Gastroesophageal sphincter (tissue), 3 donors: Measurements from ENCODE around the gene UTP25.
A peak's percentile ranks its signal among the peaks of the same experiment; 100 is the strongest.

ENCODE experiments used
- EP300 ChIP-seq: sonication (generic); formaldehyde crosslinking; IDR thresholded peaks from one replicate; pipeline ENCODE4 v1.6.1; 2017; ENCODE audit warnings: antibody characterized with exemption, mild to moderate bottlenecking
- POLR2A ChIP-seq, 2 donors: fragments of 450-650 bp; IDR thresholded peaks; one replicate each; pipeline ENCODE4 v1.6.1; 2017; ENCODE audit warnings: antibody characterized with exemption in 2 of 2, mild to moderate bottlenecking in 2 of 2, moderate library complexity in 1 of 2
- POLR2AphosphoS5 ChIP-seq: sonication (generic); formaldehyde crosslinking; IDR thresholded peaks from one replicate; pipeline ENCODE4 v1.6.1; 2017; ENCODE audit warnings: antibody characterized with exemption
- TF ChIP-seq, protein P1 (sequence below), 4 experiments: fragments of 200-600 bp in 2 of 4; fragments of 450-650 bp in 2 of 4; sonication (generic) in 1 of 4; IDR thresholded peaks; one replicate each; pipeline ENCODE4 v1.5.1; 2017 to 2019; ENCODE audit warnings: antibody characterized with exemption in 4 of 4, mild to moderate bottlenecking in 2 of 4, moderate library complexity in 2 of 4

DNA sequence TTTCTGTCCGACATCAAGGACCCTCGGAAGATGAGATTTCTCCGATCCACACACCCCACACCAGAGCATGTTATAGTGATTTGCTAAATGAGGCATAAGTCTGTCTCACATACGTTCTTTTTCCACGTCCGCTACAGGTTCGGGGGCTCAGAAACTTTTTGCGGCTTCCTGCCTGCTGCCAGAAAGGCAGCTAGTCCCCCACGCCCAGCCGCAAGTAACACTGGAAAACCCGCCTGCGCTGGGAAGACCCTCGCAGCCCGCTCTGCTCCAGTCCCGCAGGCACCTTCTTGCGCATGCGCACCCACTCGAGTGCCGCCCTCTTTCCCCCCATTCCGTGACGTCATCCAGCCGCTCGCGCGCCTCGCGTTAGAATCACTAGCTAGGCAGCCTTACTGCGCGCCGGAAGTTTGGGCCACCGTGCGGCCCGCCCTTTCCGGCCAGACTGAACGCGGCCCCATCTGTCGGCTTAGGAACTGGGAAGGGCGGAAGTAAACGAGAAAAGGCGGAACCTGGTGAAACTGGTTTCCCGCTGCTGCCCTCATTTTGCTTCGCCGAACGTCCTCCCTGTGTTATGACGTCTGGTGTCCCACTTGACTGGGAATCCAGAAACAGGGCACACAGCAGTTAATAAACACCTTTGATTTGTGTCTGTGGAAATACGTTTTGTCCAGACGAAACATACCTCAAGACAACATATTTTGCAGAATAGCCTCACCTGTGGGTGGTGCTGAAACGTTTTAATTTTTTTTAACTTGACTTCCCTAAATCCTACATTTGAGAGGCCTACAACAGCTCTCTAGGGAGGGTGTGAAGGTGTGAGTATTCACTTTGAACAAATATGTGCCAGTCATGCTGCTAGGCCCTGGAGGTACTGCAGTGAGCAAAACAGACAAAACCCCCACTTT, 43.3 kb upstream of the UTP25 start, which contains the start of gene C1orf74:
- TF ChIP-seq POLR2AphosphoS5 (peak; percentile 85), POLR2A (IDR thresholded peaks at IDR 0.05) (peak; percentile 67 to 79), EP300 (no peak)
- TF ChIP-seq, protein P1, sequence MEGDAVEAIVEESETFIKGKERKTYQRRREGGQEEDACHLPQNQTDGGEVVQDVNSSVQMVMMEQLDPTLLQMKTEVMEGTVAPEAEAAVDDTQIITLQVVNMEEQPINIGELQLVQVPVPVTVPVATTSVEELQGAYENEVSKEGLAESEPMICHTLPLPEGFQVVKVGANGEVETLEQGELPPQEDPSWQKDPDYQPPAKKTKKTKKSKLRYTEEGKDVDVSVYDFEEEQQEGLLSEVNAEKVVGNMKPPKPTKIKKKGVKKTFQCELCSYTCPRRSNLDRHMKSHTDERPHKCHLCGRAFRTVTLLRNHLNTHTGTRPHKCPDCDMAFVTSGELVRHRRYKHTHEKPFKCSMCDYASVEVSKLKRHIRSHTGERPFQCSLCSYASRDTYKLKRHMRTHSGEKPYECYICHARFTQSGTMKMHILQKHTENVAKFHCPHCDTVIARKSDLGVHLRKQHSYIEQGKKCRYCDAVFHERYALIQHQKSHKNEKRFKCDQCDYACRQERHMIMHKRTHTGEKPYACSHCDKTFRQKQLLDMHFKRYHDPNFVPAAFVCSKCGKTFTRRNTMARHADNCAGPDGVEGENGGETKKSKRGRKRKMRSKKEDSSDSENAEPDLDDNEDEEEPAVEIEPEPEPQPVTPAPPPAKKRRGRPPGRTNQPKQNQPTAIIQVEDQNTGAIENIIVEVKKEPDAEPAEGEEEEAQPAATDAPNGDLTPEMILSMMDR (IDR thresholded peaks at IDR 0.05): peak in 1 of 4 experiments; percentile 6
